Fibroblast of lung (primary cell): Measurements from ENCODE around the gene OR52L1. TPM values are rescaled to one million over a fixed set of nuclear protein-coding genes. Genes with fewer than 3 reads are reported as not detected.

ENCODE experiments used
- DNase-seq, 2 donors: peaks; one replicate each; pipeline versions ENCODE4 v3.0.0 to v3.0.0-alpha.2; 2010; ENCODE audit warnings: low read depth in 2 of 2
- H2AFZ ChIP-seq: 2 replicates; pipeline ENCODE4 v1.5.1; 2012; ENCODE audit warnings: low read length, control low read depth, inconsistent platforms
- H3K27ac ChIP-seq: 2 replicates; pipeline ENCODE4 v1.5.1; 2011; ENCODE audit warnings: low read length, control low read depth; ENCODE audit not compliant: insufficient read depth
- H3K27me3 ChIP-seq: 2 replicates; pipeline ENCODE4 v1.5.1; 2011; ENCODE audit warnings: mild to moderate bottlenecking, low read length; ENCODE audit not compliant: control insufficient read depth, insufficient read depth
- H3K36me3 ChIP-seq: 2 replicates; pipeline ENCODE4 v1.5.1; 2011; ENCODE audit warnings: low read length; ENCODE audit not compliant: control insufficient read depth, insufficient read depth
- H3K4me1 ChIP-seq: 2 replicates; pipeline ENCODE4 v1.5.1; 2011; ENCODE audit warnings: low read length; ENCODE audit not compliant: control insufficient read depth, insufficient read depth; ENCODE audit errors: extremely low read depth
- H3K4me2 ChIP-seq: 2 replicates; pipeline ENCODE4 v1.5.1; 2011; ENCODE audit warnings: low read length, control low read depth; ENCODE audit not compliant: insufficient read depth; ENCODE audit errors: extremely low read depth
- H3K4me3 ChIP-seq, 4 experiments: fragments of 200-600 bp in 1 of 4; sonication (generic) in 1 of 4; replicated peaks in 1 of 4; 2 replicates each; pipeline ENCODE4 v1.5.1; 2011 to 2016; ENCODE audit warnings: low read length in 4 of 4, low read depth in 3 of 4, mild to moderate bottlenecking in 3 of 4, control low read depth in 2 of 4, inconsistent platforms in 1 of 4, mixed read lengths in 1 of 4; ENCODE audit not compliant: insufficient read depth in 1 of 4; ENCODE audit errors: control extremely low read depth in 1 of 4
- H3K79me2 ChIP-seq: 2 replicates; pipeline ENCODE4 v1.5.1; 2012; ENCODE audit warnings: mild to moderate bottlenecking, low read length, inconsistent platforms; ENCODE audit not compliant: control insufficient read depth, insufficient read depth
- H3K9ac ChIP-seq: 2 replicates; pipeline ENCODE4 v1.5.1; 2011; ENCODE audit warnings: mild to moderate bottlenecking, low read length, control low read depth; ENCODE audit not compliant: insufficient read depth
- H3K9me3 ChIP-seq: 2 replicates; pipeline ENCODE4 v1.5.1; 2012; ENCODE audit warnings: low read depth, low read length; ENCODE audit not compliant: control insufficient read depth, insufficient read depth
- H4K20me1 ChIP-seq: 2 replicates; pipeline ENCODE4 v1.5.1; 2011; ENCODE audit warnings: low read length; ENCODE audit not compliant: control insufficient read depth, insufficient read depth; ENCODE audit errors: extremely low read depth
- CTCF ChIP-seq, 2 donors: IDR thresholded peaks in 1 of 2; conservative IDR thresholded peaks in 1 of 2; 1 replicate in 1 of 2; 2 replicates in 1 of 2; pipeline ENCODE4 v1.5.1; 2011 to 2012; ENCODE audit warnings: low read length in 2 of 2, control low read depth in 1 of 2, inconsistent platforms in 1 of 2, low read depth in 1 of 2, mild to moderate bottlenecking in 1 of 2
- EZH2 ChIP-seq: IDR thresholded peaks from 2 replicates; pipeline ENCODE4 v1.5.1; 2012; ENCODE audit warnings: low read length, control low read depth, mild to moderate bottlenecking; ENCODE audit errors: missing control alignments
- polyA plus RNA-seq, 2 donors: library from polyadenylated mRNA; depleted of rRNA in 1 of 2; stranded (reverse) in 1 of 2; unstranded in 1 of 2; fragments of >200 nt; gene quantifications; 2 replicates each; pipeline ENCODE4 v1.2.1, GENCODE V29; 2011 to 2012; ENCODE audit warnings: missing spikeins in 1 of 2
- total RNA-seq: library from RNA; depleted of rRNA; stranded (reverse); fragments of >200 nt; gene quantifications from 2 replicates; pipeline ENCODE4 v1.2.1, GENCODE V29; 2014

The OR52L1 gene
- total and polyA plus RNA-seq, 2 donors (not counting 1 experiment from before 2014, with no cell fraction given): not detected

- DNase-seq: no peak
- no peaks in the 10 kb centered on the region for H3K9me3 ChIP-seq
- no peaks in the 10 kb centered on the region for H3K79me2 ChIP-seq
- no peaks in the 10 kb centered on the region for H3K4me1 ChIP-seq
- H3K36me3 ChIP-seq: no peaks in the 10 kb centered on the region
- no peak overlapping the region for H2AFZ ChIP-seq
- no peaks in the 10 kb centered on the region for H4K20me1 ChIP-seq
- TF ChIP-seq CTCF (conservative IDR thresholded peaks at IDR 0.05 in 1 of 2, IDR thresholded peaks at IDR 0.05 in 1 of 2; ENCODE audit: low read depth in 1 of 2, low read length in 2 of 2) (no peak), EZH2 (no peak)
- H3K27me3 ChIP-seq: no peaks in the 10 kb centered on the region
- no peak overlapping the region for H3K4me3 ChIP-seq
- H3K27ac ChIP-seq: no peak overlapping the region
- H3K9ac ChIP-seq: no peak overlapping the region
- H3K4me2 ChIP-seq: no peak overlapping the region
Measured at GRCh38 chr11:5992150-5992549, 5.4 kb upstream of the OR52L1 start.

- Histone ChIP-seq H3K9ac (no peak overlapping the region), H3K27ac (no peak overlapping the region), H3K4me2 (no peak overlapping the region), H3K36me3 (no peaks in the 10 kb centered on the region), H2AFZ (no peak overlapping the region), H3K4me1 (no peaks in the 10 kb centered on the region), H3K9me3 (no peaks in the 10 kb centered on the region), H3K27me3 (no peaks in the 10 kb centered on the region), H3K4me3 (no peak overlapping the region), H4K20me1 (no peaks in the 10 kb centered on the region), H3K79me2 (no peaks in the 10 kb centered on the region)
- no peak for TF ChIP-seq EZH2
- no peak for TF ChIP-seq CTCF (conservative IDR thresholded peaks at IDR 0.05 in 1 of 2, IDR thresholded peaks at IDR 0.05 in 1 of 2; ENCODE audit: low read depth in 1 of 2, low read length in 2 of 2)
- DNase-seq: no peak
Measured at GRCh38 chr11:5989203-5989602, 2.4 kb upstream of the OR52L1 start.

GRCh38 chr11:5983443-5983842 is 3.3 kb downstream of the OR52L1 start:
- TF ChIP-seq EZH2: no peak
- no peak for TF ChIP-seq CTCF (conservative IDR thresholded peaks at IDR 0.05 in 1 of 2, IDR thresholded peaks at IDR 0.05 in 1 of 2; ENCODE audit: low read depth in 1 of 2, low read length in 2 of 2)
- no peaks in the 10 kb centered on the region for H3K9me3 ChIP-seq
- no peaks in the 10 kb centered on the region for H3K79me2 ChIP-seq
- H3K27me3 ChIP-seq: no peaks in the 10 kb centered on the region
- H3K4me2 ChIP-seq: no peak overlapping the region
- no peaks in the 10 kb centered on the region for H3K4me1 ChIP-seq
- H2AFZ ChIP-seq: no peak overlapping the region
- no peak overlapping the region for H3K27ac ChIP-seq
- H4K20me1 ChIP-seq: no peaks in the 10 kb centered on the region
- no peak overlapping the region for H3K9ac ChIP-seq
- no peak overlapping the region for H3K4me3 ChIP-seq
- no peak for DNase-seq
- no peaks in the 10 kb centered on the region for H3K36me3 ChIP-seq
